NK-92 (cell line): Measurements from ENCODE around the gene LRMDA.

Source experiments
- DNase-seq: peaks from one replicate; lab custom pipeline; 2025; ENCODE audit not compliant: unreplicated experiment; lab: John Stamatoyannopoulos, UW

LRMDA gene

GRCh38 chr10:76175533-76176165, 744.2 kb downstream of the LRMDA start:
- no peak for DNase-seq

GRCh38 chr10:76176166-76176550, 744.7 kb downstream of the LRMDA start:
- no peak for DNase-seq

GRCh38 chr10:76177936-76178335, 746.5 kb downstream of the LRMDA start:
- DNase-seq: no peak

- DNase-seq: no peak
Measured at GRCh38 chr10:76178532-76179292, 747.3 kb downstream of the LRMDA start.

GRCh38 chr10:76179806-76180205, 748.4 kb downstream of the LRMDA start:
- no peak for DNase-seq

- DNase-seq: no peak
Measured at GRCh38 chr10:76184647-76185046, 753.2 kb downstream of the LRMDA start.

GRCh38 chr10:76185471-76186301, 754.3 kb downstream of the LRMDA start:
- no peak for DNase-seq

GRCh38 chr10:76188216-76188615, 756.8 kb downstream of the LRMDA start:
- no peak for DNase-seq

GRCh38 chr10:76190634-76191270, 759.3 kb downstream of the LRMDA start:
- no peak for DNase-seq

GRCh38 chr10:76191336-76191735, 759.9 kb downstream of the LRMDA start:
- DNase-seq: no peak

GRCh38 chr10:76192151-76192550, 760.7 kb downstream of the LRMDA start:
- no peak for DNase-seq

- DNase-seq: no peak
Measured at GRCh38 chr10:76192694-76193320, 761.4 kb downstream of the LRMDA start.

- DNase-seq: no peak
Measured at GRCh38 chr10:76195654-76196390, 764.4 kb downstream of the LRMDA start.

GRCh38 chr10:76197293-76197692, 765.9 kb downstream of the LRMDA start:
- no peak for DNase-seq

GRCh38 chr10:76198287-76199035, 767.0 kb downstream of the LRMDA start:
- DNase-seq: no peak

GRCh38 chr10:76201962-76202361, 770.5 kb downstream of the LRMDA start:
- no peak for DNase-seq

GRCh38 chr10:76202777-76203176, 771.4 kb downstream of the LRMDA start:
- DNase-seq: no peak

- DNase-seq: no peak
Measured at GRCh38 chr10:76205361-76205760, 773.9 kb downstream of the LRMDA start.

GRCh38 chr10:76206797-76207352, 775.5 kb downstream of the LRMDA start:
- no peak for DNase-seq
